Keratinocyte (primary cell): ENCODE data around the gene COPS3.

Experiments used
- CTCF ChIP-seq, 3 experiments: IDR thresholded peaks in 1 of 3; conservative IDR thresholded peaks in 1 of 3; optimal IDR thresholded peaks in 1 of 3; 2 replicates in 2 of 3; 3 replicates in 1 of 3; pipeline versions ENCODE3 to v1.5.1; 2011; ENCODE audit warnings: low read length in 3 of 3, mild to moderate bottlenecking in 3 of 3, moderate library complexity in 2 of 3, control low read depth in 1 of 3, inconsistent platforms in 1 of 3; ENCODE audit not compliant: insufficient read depth in 2 of 3; ENCODE audit errors: extremely low read depth in 1 of 3
- EZH2 ChIP-seq: IDR thresholded peaks from one replicate; pipeline ENCODE4 v1.6.1; 2012; ENCODE audit warnings: inconsistent platforms, mild to moderate bottlenecking, low read length, moderate library complexity

GRCh38 chr17:17237026-17237799, 43.8 kb downstream of the COPS3 start, which contains the start of gene FLCN:
- TF ChIP-seq CTCF (optimal IDR thresholded peaks at IDR 0.05 in 1 of 3, IDR thresholded peaks at IDR 0.05 in 1 of 3, conservative IDR thresholded peaks at IDR 0.05 in 1 of 3; ENCODE audit: extremely low read depth in 1 of 3, insufficient read depth in 2 of 3, low read length in 3 of 3), result no peak
- TF ChIP-seq EZH2, result no peak
